Transverse colon (tissue), 4 donors: ENCODE results near the gene CLMN.

Experiments
- EP300 ChIP-seq: sonication (generic); formaldehyde crosslinking; IDR thresholded peaks from one replicate; pipeline ENCODE4 v1.6.1; 2017; ENCODE audit warnings: antibody characterized with exemption, low read depth
- POLR2A ChIP-seq: fragments of 450-650 bp; IDR thresholded peaks from one replicate; pipeline ENCODE4 v1.6.1; 2016; ENCODE audit warnings: antibody characterized with exemption, mild to moderate bottlenecking, moderate library complexity
- POLR2AphosphoS5 ChIP-seq, 3 donors: sonication (generic); formaldehyde crosslinking; IDR thresholded peaks; one replicate each; pipeline ENCODE4 v1.6.1; 2016; ENCODE audit warnings: antibody characterized with exemption in 3 of 3
- TF ChIP-seq, protein P1 (sequence below), 5 experiments: fragments of 200-600 bp in 3 of 5; fragments of 450-650 bp in 2 of 5; sonication (generic) in 3 of 5; IDR thresholded peaks; 1 replicate in 2 of 5; 2 replicates in 3 of 5; pipeline ENCODE4 v1.5.1; 2016 to 2017; ENCODE audit warnings: antibody characterized with exemption in 5 of 5, inconsistent platforms in 3 of 5, mild to moderate bottlenecking in 2 of 5, moderate library complexity in 1 of 5

DNA sequence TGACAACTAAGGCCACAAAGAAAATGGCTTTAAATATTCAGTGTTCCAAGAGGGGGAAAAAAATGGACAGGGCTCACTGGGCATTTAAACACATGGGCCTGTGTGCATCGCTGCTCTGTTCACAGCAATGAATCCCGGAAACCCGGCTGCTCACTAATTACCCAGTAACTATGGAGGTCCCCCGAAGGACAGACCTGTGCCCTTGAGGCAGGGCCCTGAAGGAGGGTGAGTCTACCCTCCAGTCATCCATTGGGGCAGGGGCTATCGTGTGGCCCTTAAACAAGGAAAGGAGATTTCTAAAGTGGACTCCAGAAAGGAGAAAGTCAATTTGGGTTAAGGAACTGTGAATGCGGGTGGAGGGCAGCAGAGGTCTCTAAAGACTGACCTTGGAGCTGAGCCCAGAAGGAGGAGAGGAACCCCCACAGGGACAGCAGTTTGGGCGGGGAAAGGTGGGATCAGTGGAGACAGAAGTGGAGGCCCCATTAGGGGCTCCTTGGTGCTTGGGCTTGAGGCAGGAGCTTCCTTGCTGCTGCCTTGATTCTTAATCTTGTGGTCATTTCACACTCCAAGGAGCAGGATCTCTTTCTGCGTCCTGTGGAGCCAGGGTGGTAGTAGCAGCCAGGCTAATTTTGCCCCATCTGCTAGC, 1.4 kb upstream of the CLMN start:
- TF ChIP-seq POLR2A (no peak), EP300 (no peak), POLR2AphosphoS5 (IDR thresholded peaks at IDR 0.05) (no peak)
- TF ChIP-seq, protein P1, sequence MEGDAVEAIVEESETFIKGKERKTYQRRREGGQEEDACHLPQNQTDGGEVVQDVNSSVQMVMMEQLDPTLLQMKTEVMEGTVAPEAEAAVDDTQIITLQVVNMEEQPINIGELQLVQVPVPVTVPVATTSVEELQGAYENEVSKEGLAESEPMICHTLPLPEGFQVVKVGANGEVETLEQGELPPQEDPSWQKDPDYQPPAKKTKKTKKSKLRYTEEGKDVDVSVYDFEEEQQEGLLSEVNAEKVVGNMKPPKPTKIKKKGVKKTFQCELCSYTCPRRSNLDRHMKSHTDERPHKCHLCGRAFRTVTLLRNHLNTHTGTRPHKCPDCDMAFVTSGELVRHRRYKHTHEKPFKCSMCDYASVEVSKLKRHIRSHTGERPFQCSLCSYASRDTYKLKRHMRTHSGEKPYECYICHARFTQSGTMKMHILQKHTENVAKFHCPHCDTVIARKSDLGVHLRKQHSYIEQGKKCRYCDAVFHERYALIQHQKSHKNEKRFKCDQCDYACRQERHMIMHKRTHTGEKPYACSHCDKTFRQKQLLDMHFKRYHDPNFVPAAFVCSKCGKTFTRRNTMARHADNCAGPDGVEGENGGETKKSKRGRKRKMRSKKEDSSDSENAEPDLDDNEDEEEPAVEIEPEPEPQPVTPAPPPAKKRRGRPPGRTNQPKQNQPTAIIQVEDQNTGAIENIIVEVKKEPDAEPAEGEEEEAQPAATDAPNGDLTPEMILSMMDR (IDR thresholded peaks at IDR 0.05): no peak
